Measurements from ENCODE around the gene CIDEA. TPM values are rescaled to one million over a fixed set of nuclear protein-coding genes. Genes with fewer than 3 reads are reported as not detected.
A peak's percentile ranks its signal among the peaks of the same experiment; 100 is the strongest.

Gene CIDEA
- total and polyA plus RNA-seq, 9 of the 15 experiments (the other 6 are each of a cell fraction or from before 2014, with no cell fraction given): not detected

DNA sequence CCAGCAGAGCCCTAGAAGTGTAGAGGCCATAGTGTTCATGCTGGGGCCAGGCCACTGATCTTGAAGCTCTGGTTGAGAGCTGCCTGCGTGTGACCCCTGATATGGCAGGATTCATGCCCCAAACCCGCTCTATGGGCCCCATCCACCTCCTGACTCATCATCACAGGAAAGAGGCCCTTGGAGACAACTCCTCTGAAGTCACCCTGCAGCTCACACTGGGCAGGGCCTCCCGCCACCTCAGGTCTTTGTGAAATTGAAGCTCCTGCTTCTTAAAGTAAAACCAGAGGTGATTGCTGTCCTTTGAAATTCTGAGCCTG, 41.9 kb downstream of the CIDEA start (continued):
- TF ChIP-seq ZNF717 (CRISPR knock-in tag; IDR thresholded peaks at IDR 0.05) (no peak), PURB (CRISPR knock-in tag; IDR thresholded peaks at IDR 0.05; ENCODE audit: low read depth) (no peak), ZNF584 (CRISPR knock-in tag; IDR thresholded peaks at IDR 0.05; ENCODE audit: low read depth) (0 out of 2 replicates have a peak, but pooled peaks have one; percentile 38), SLC30A9 (CRISPR knock-in tag; IDR thresholded peaks at IDR 0.05) (no peak), MAZ (CRISPR knock-in tag; conservative IDR thresholded peaks at IDR 0.05 in 1 of 2, IDR thresholded peaks at IDR 0.05 in 1 of 2) (peak in 1 of 2 experiments; percentile 43; a peak in 1 of 4 replicates), RBBP5 (IDR thresholded peaks at IDR 0.05; ENCODE audit: borderline replicate concordance, insufficient read depth, low read length, poor library complexity, severe bottlenecking) (no peak), JUN (IDR thresholded peaks at IDR 0.05; ENCODE audit: borderline replicate concordance, low read depth, low read length) (peak; percentile 51; the same call in 1 of the 2 replicates), JUN (CRISPR knock-in tag; IDR thresholded peaks at IDR 0.05; ENCODE audit: borderline replicate concordance) (no peak), MEF2D (tag; conservative IDR thresholded peaks at IDR 0.05; ENCODE audit: low read depth) (no peak), ZBTB7A (IDR thresholded peaks at IDR 0.05; ENCODE audit: borderline replicate concordance, control insufficient read depth, low read depth, low read length) (no peak), MTA2 (IDR thresholded peaks at IDR 0.05; ENCODE audit: low read depth) (no peak), HCFC1 (IDR thresholded peaks at IDR 0.05; ENCODE audit: low read depth, low read length) (no peak), SMAD4 (CRISPR knock-in tag; conservative IDR thresholded peaks at IDR 0.05) (0 out of 2 replicates have a peak, but pooled peaks have one; percentile 44), HDGF (IDR thresholded peaks at IDR 0.05) (no peak), DMBX1 (CRISPR knock-in tag; IDR thresholded peaks at IDR 0.05; ENCODE audit: borderline replicate concordance) (0 out of 2 replicates have a peak, but pooled peaks have one; percentile 53), ZNF175 (CRISPR knock-in tag; IDR thresholded peaks at IDR 0.05; ENCODE audit: low read depth) (0 out of 2 replicates have a peak, but pooled peaks have one; percentile 48), NR3C1 (CRISPR knock-in tag; IDR thresholded peaks at IDR 0.05) (no peak)
- TF ChIP-seq, protein P1, sequence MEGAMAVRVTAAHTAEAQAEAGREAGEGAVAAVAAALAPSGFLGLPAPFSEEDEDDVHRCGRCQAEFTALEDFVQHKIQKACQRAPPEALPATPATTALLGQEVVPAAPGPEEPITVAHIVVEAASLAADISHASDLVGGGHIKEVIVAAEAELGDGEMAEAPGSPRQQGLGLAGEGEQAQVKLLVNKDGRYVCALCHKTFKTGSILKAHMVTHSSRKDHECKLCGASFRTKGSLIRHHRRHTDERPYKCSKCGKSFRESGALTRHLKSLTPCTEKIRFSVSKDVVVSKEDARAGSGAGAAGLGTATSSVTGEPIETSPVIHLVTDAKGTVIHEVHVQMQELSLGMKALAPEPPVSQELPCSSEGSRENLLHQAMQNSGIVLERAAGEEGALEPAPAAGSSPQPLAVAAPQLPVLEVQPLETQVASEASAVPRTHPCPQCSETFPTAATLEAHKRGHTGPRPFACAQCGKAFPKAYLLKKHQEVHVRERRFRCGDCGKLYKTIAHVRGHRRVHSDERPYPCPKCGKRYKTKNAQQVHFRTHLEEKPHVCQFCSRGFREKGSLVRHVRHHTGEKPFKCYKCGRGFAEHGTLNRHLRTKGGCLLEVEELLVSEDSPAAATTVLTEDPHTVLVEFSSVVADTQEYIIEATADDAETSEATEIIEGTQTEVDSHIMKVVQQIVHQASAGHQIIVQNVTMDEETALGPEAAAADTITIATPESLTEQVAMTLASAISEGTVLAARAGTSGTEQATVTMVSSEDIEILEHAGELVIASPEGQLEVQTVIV (CRISPR knock-in tag; IDR thresholded peaks at IDR 0.05; ENCODE audit: borderline replicate concordance): no peak
- TF ChIP-seq, protein P2, sequence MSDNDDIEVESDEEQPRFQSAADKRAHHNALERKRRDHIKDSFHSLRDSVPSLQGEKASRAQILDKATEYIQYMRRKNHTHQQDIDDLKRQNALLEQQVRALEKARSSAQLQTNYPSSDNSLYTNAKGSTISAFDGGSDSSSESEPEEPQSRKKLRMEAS (CRISPR knock-in tag; IDR thresholded peaks at IDR 0.05): peak; percentile 61; the same call in 1 of the 2 replicates
- TF ChIP-seq, protein P3, sequence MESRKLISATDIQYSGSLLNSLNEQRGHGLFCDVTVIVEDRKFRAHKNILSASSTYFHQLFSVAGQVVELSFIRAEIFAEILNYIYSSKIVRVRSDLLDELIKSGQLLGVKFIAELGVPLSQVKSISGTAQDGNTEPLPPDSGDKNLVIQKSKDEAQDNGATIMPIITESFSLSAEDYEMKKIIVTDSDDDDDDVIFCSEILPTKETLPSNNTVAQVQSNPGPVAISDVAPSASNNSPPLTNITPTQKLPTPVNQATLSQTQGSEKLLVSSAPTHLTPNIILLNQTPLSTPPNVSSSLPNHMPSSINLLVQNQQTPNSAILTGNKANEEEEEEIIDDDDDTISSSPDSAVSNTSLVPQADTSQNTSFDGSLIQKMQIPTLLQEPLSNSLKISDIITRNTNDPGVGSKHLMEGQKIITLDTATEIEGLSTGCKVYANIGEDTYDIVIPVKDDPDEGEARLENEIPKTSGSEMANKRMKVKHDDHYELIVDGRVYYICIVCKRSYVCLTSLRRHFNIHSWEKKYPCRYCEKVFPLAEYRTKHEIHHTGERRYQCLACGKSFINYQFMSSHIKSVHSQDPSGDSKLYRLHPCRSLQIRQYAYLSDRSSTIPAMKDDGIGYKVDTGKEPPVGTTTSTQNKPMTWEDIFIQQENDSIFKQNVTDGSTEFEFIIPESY (CRISPR knock-in tag; IDR thresholded peaks at IDR 0.05): peak; percentile 29; the same call in 1 of the 2 replicates
- TF ChIP-seq, protein P4, sequence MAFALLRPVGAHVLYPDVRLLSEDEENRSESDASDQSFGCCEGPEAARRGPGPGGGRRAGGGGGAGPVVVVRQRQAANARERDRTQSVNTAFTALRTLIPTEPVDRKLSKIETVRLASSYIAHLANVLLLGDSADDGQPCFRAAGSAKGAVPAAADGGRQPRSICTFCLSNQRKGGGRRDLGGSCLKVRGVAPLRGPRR (CRISPR knock-in tag; IDR thresholded peaks at IDR 0.05): no peak
- TF ChIP-seq, protein P5, sequence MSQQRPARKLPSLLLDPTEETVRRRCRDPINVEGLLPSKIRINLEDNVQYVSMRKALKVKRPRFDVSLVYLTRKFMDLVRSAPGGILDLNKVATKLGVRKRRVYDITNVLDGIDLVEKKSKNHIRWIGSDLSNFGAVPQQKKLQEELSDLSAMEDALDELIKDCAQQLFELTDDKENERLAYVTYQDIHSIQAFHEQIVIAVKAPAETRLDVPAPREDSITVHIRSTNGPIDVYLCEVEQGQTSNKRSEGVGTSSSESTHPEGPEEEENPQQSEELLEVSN (IDR thresholded peaks at IDR 0.05; ENCODE audit: borderline replicate concordance in 1 of 2, extremely low read depth in 1 of 2, insufficient read depth in 1 of 2, insufficient read length in 1 of 2, low read depth in 1 of 2, low read length in 1 of 2, poor library complexity in 1 of 2, severe bottlenecking in 1 of 2): peak in 1 of 2 experiments; percentile 75

All from K562 (cell line).